DOHH2 (cell line): Measurements from ENCODE around the gene RCOR2.

Experiments used
- H3F3A ChIP-seq: fragments of 200-600 bp; sonication (generic), shearing (Covaris generic); 2 replicates; pipeline ENCODE4 v1.6.0; 2016; ENCODE audit warnings: antibody characterized with exemption, mild to moderate bottlenecking; ENCODE audit not compliant: control insufficient read depth, insufficient read depth
- H3K27ac ChIP-seq: fragments of 200-600 bp; sonication (generic); 2 replicates; pipeline ENCODE4 v1.5.1; 2014; ENCODE audit warnings: low read depth, mild to moderate bottlenecking, low read length, moderate library complexity
- H3K27me3 ChIP-seq: fragments of 200-600 bp; sonication (generic); 2 replicates; pipeline ENCODE4 v1.6.1; 2014; ENCODE audit warnings: mild to moderate bottlenecking, low read length, mixed read lengths; ENCODE audit not compliant: control insufficient read depth
- H3K36me3 ChIP-seq: fragments of 200-600 bp; sonication (generic); 2 replicates; pipeline ENCODE4 v1.6.1; 2014; ENCODE audit warnings: mild to moderate bottlenecking, low read length, moderate library complexity, mixed read lengths; ENCODE audit not compliant: control insufficient read depth
- H3K4me1 ChIP-seq: fragments of 200-600 bp; sonication (generic); 2 replicates; pipeline ENCODE4 v1.6.1; 2014; ENCODE audit warnings: mild to moderate bottlenecking, low read length, mixed read lengths; ENCODE audit not compliant: control insufficient read depth
- H3K4me2 ChIP-seq: fragments of 200-600 bp; sonication (generic); 2 replicates; pipeline ENCODE4 v1.6.0; 2014; ENCODE audit warnings: mild to moderate bottlenecking, low read length, moderate library complexity
- H3K4me3 ChIP-seq: fragments of 200-600 bp; sonication (generic); 2 replicates; pipeline ENCODE4 v1.5.1; 2014; ENCODE audit warnings: mild to moderate bottlenecking, low read length, mixed read lengths
- H3K79me2 ChIP-seq: fragments of 200-600 bp; sonication (generic); 2 replicates; pipeline ENCODE4 v1.6.1; 2014; ENCODE audit warnings: mild to moderate bottlenecking, low read length, mixed read lengths; ENCODE audit not compliant: control insufficient read depth
- H3K9me2 ChIP-seq: fragments of 200-600 bp; sonication (generic); replicated peaks from 2 replicates; pipeline ENCODE4 v1.6.1; 2014; ENCODE audit warnings: mild to moderate bottlenecking, low read length, mixed read lengths; ENCODE audit not compliant: control insufficient read depth
- H3K9me3 ChIP-seq: fragments of 200-600 bp; sonication (generic); 2 replicates; pipeline ENCODE4 v1.6.1; 2014; ENCODE audit warnings: antibody characterized with exemption, low read length, mixed read lengths; ENCODE audit not compliant: control insufficient read depth, insufficient read depth
- H4K20me1 ChIP-seq: fragments of 200-600 bp; sonication (generic); 2 replicates; pipeline ENCODE4 v1.6.0; 2014; ENCODE audit warnings: low read depth, mild to moderate bottlenecking, antibody characterized with exemption, low read length, moderate library complexity; ENCODE audit not compliant: control insufficient read depth, insufficient read depth
- EZH2phosphoT487 ChIP-seq: fragments of 200-600 bp; sonication (generic); IDR thresholded peaks from 2 replicates; pipeline ENCODE4 v1.6.1; 2017; ENCODE audit warnings: borderline replicate concordance, mild to moderate bottlenecking, antibody characterized with exemption, low read length, moderate library complexity, mixed read lengths
- TF ChIP-seq, protein P1 (sequence below): fragments of 200-600 bp; sonication (generic); IDR thresholded peaks from one replicate; pipeline ENCODE4 v1.5.1; 2014; ENCODE audit warnings: antibody characterized with exemption, mild to moderate bottlenecking, low read depth, low read length; ENCODE audit not compliant: poor library complexity, severe bottlenecking

RCOR2 gene

DNA sequence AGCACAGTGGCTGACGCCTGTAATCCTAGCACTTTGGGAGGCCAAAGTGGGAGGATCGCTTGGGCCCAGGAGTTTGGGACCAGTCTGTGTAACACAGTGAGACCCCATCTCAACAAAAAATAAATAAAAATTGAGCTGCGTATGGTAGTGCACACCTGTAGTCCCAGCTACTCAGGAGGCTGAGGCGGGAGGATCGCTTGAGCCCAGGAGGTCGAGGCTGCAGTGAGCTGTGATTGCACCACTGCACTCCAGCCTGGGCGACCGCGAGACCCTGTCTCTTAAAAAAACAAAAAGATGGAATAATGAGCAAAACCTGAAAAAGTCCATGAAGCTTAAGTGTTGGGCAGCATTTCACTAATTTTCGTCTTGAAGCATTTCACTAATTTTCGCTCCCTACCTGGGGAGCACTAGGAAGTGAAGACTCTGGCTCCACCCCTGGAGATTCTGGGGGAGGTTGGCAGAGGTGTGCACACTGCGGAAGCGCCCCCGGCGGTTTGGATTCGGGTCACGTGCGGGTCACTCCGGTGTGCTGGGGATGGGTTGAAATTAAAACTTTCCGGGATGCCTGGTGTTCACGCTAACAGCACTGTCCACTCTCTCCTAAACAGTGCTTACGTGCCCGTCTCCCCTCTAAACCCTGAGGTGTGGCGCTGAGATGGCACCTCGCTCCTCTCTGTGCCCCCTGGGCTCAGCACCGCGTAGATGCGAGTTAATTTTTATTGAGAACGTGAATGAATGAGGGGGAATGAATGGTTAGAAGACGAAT is 20.9 kb upstream of the RCOR2 start:
- Histone ChIP-seq H3F3A (peaks cover 5% of the 10 kb centered on the region; the same call in 1 of the 2 replicates), H3K27ac (peak overlapping the region; percentile 80), H3K36me3 (peaks cover 23% of the 10 kb centered on the region), H3K27me3 (no peaks in the 10 kb centered on the region), H3K4me3 (peak overlapping the region; percentile 90), H3K4me1 (peaks cover 28% of the 10 kb centered on the region), H3K9me3 (no peaks in the 10 kb centered on the region), H3K79me2 (peaks cover 41% of the 10 kb centered on the region), H4K20me1 (no peaks in the 10 kb centered on the region), H3K4me2 (peak overlapping the region; percentile 99), H3K9me2 (no peaks in the 10 kb centered on the region)
- TF ChIP-seq, protein P1, sequence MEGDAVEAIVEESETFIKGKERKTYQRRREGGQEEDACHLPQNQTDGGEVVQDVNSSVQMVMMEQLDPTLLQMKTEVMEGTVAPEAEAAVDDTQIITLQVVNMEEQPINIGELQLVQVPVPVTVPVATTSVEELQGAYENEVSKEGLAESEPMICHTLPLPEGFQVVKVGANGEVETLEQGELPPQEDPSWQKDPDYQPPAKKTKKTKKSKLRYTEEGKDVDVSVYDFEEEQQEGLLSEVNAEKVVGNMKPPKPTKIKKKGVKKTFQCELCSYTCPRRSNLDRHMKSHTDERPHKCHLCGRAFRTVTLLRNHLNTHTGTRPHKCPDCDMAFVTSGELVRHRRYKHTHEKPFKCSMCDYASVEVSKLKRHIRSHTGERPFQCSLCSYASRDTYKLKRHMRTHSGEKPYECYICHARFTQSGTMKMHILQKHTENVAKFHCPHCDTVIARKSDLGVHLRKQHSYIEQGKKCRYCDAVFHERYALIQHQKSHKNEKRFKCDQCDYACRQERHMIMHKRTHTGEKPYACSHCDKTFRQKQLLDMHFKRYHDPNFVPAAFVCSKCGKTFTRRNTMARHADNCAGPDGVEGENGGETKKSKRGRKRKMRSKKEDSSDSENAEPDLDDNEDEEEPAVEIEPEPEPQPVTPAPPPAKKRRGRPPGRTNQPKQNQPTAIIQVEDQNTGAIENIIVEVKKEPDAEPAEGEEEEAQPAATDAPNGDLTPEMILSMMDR: peak; percentile 44
- no peak for TF ChIP-seq EZH2phosphoT487

DNA sequence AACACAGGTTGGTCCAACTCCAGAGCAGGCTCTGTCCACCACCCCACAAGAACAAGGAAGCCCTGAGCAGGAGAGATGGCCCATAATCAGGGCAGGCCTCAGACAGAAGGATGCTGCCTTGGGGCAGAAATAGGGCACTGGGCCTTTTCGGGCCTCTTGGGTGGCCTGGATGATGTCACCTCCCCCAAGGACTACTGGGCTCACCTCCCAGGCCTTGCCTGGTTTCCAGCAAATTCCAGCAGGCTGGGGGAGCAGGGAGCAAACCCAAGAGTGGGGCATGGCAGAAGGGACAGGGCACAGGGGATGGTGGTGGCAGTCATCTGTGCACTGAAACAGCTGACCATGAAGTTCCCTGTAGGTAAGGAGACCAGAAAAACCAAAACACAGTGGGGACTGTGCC is 16.5 kb upstream of the RCOR2 start:
- Histone ChIP-seq H3F3A (no peaks in the 10 kb centered on the region), H3K79me2 (no peaks in the 10 kb centered on the region), H3K4me1 (peaks cover 10% of the 10 kb centered on the region), H4K20me1 (no peaks in the 10 kb centered on the region), H3K27me3 (peaks cover 5% of the 10 kb centered on the region; the same call in 1 of the 2 replicates), H3K27ac (no peak overlapping the region), H3K4me2 (no peak overlapping the region), H3K4me3 (no peak overlapping the region), H3K9me3 (no peaks in the 10 kb centered on the region), H3K9me2 (no peaks in the 10 kb centered on the region), H3K36me3 (no peaks in the 10 kb centered on the region)
- TF ChIP-seq, protein P1: no peak
- TF ChIP-seq EZH2phosphoT487: no peak

DNA sequence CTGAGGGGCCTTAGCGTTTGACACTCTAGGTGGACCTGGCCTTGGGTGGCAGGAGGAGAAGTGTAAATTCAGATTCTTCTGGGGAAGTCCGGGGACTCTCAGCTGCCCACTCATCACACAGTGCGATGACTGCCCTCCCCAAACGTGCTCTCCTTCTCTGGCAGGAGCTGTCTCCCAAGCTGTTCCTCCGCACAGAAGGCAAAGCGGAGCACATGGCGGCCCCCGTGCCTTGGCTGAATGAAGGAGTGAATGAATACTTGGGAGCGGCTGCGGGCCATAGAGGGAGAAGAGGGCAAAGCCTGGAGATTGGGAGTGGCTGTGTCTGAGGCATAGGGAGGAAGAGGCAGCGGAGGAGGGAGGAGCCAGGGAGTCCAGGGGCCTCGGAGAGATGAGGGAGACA is 14.9 kb upstream of the RCOR2 start:
- Histone ChIP-seq H3K79me2 (no peaks in the 10 kb centered on the region), H3K4me3 (no peak overlapping the region), H3K36me3 (no peaks in the 10 kb centered on the region), H3K4me1 (no peaks in the 10 kb centered on the region; the same call in 1 of the 2 replicates), H3K9me2 (no peaks in the 10 kb centered on the region), H3K27ac (no peak overlapping the region), H3K4me2 (no peak overlapping the region), H3F3A (no peaks in the 10 kb centered on the region), H3K27me3 (peaks cover 8% of the 10 kb centered on the region; the same call in 1 of the 2 replicates), H4K20me1 (no peaks in the 10 kb centered on the region), H3K9me3 (no peaks in the 10 kb centered on the region)
- TF ChIP-seq EZH2phosphoT487: no peak
- TF ChIP-seq, protein P1: no peak
